Endothelial cell of umbilical vein (primary cell): ENCODE data around the gene CLIC5. TPM values are rescaled to one million over a fixed set of nuclear protein-coding genes. Genes with fewer than 3 reads are reported as not detected.

ENCODE experiments used
- BruUV-seq: library from RNA; stranded (reverse); fragments of 400-500 nt; replicated peaks from 2 replicates; lab custom pipeline; 2021; lab: Mats Ljungman, UMichigan
- CTCF ChIA-PET: fragments of 300-600, 350-600 bp; sonication (Branson Sonifier 250); formaldehyde crosslinking; loops from one replicate; lab custom pipeline; 2021; ENCODE audit warnings: antibody characterized with exemption, inconsistent platforms; lab: Charles Lee
- POLR2A ChIA-PET: fragments of 300-600, 350-600 bp; sonication (Branson Sonifier 250); formaldehyde crosslinking; loops from one replicate; lab custom pipeline; 2021; ENCODE audit warnings: antibody characterized with exemption, inconsistent platforms; lab: Charles Lee
- DNase-seq: peaks from one replicate; pipeline ENCODE4 v3.0.0-alpha.2; 2011; ENCODE audit warnings: low read depth, low spot score
- FAIRE-seq: peaks from 2 replicates; lab custom pipeline; 2011; peaks lifted over from hg19 to GRCh38; lab: Jason Lieb, UNC
- H2AFZ ChIP-seq: 2 replicates; pipeline ENCODE4 v1.6.0; 2012; ENCODE audit warnings: low read depth, low read length, control low read depth, inconsistent platforms
- H3K27ac ChIP-seq: 2 replicates; pipeline ENCODE4 v1.5.1; 2011; ENCODE audit warnings: low read depth, mild to moderate bottlenecking, control low read depth, low read length, moderate library complexity; ENCODE audit not compliant: insufficient read depth
- H3K27me3 ChIP-seq, 2 experiments: 2 replicates each; pipeline versions ENCODE4 v1.6.0 to v1.6.1; 2011; ENCODE audit warnings: low read length in 2 of 2, mixed read lengths in 1 of 2; ENCODE audit not compliant: control insufficient read depth in 2 of 2, insufficient read depth in 2 of 2
- H3K36me3 ChIP-seq, 2 experiments: 2 replicates in 1 of 2; 3 replicates in 1 of 2; pipeline ENCODE4 v1.5.1; 2011; ENCODE audit warnings: low read length in 2 of 2, mild to moderate bottlenecking in 1 of 2, moderate library complexity in 1 of 2; ENCODE audit not compliant: control insufficient read depth in 2 of 2, insufficient read depth in 2 of 2; ENCODE audit errors: extremely low read depth in 1 of 2
- H3K4me1 ChIP-seq: 3 replicates; pipeline ENCODE4 v1.5.1; 2011; ENCODE audit warnings: mild to moderate bottlenecking, low read length; ENCODE audit not compliant: control insufficient read depth, insufficient read depth; ENCODE audit errors: extremely low read depth
- H3K4me2 ChIP-seq: 2 replicates; pipeline ENCODE4 v1.6.1; 2011; ENCODE audit warnings: low read length, control low read depth, mixed read lengths; ENCODE audit not compliant: insufficient read depth
- H3K4me3 ChIP-seq, 3 experiments: fragments of 200-600 bp in 1 of 3; sonication (generic), shearing (Covaris generic) in 1 of 3; replicated peaks in 1 of 3; 2 replicates each; pipeline ENCODE4 v1.5.1; 2011 to 2016; ENCODE audit warnings: control low read depth in 3 of 3, low read length in 3 of 3, mild to moderate bottlenecking in 2 of 3, inconsistent platforms in 1 of 3, low read depth in 1 of 3, moderate library complexity in 1 of 3; ENCODE audit not compliant: insufficient read depth in 1 of 3
- H3K79me2 ChIP-seq: 2 replicates; pipeline ENCODE4 v1.6.0; 2012; ENCODE audit warnings: low read length, inconsistent platforms; ENCODE audit not compliant: control insufficient read depth, insufficient read depth
- H3K9ac ChIP-seq: replicated peaks from 2 replicates; pipeline ENCODE3; 2011; ENCODE audit warnings: low read length, control low read depth; ENCODE audit not compliant: insufficient read depth; ENCODE audit errors: extremely low read depth
- H3K9me1 ChIP-seq: replicated peaks from 3 replicates; pipeline ENCODE4 v1.6.0; 2011; ENCODE audit warnings: mild to moderate bottlenecking, low read length; ENCODE audit not compliant: control insufficient read depth, insufficient read depth; ENCODE audit errors: extremely low read depth
- H3K9me3 ChIP-seq: replicated peaks from 2 replicates; pipeline ENCODE4 v1.5.1; 2012; ENCODE audit warnings: low read length, inconsistent platforms; ENCODE audit not compliant: control insufficient read depth, insufficient read depth
- H4K20me1 ChIP-seq: replicated peaks from 2 replicates; pipeline ENCODE3; 2011; ENCODE audit warnings: mild to moderate bottlenecking, low read length; ENCODE audit not compliant: control insufficient read depth, insufficient read depth; ENCODE audit errors: extremely low read depth
- EZH2 ChIP-seq: IDR thresholded peaks from 2 replicates; pipeline ENCODE4 v1.6.1; 2012; ENCODE audit warnings: borderline replicate concordance, low read depth, mild to moderate bottlenecking, moderate library complexity, low read length, inconsistent platforms; ENCODE audit not compliant: severe bottlenecking
- FOS ChIP-seq: IDR thresholded peaks from 2 replicates; pipeline ENCODE4 v1.6.1; 2011; ENCODE audit warnings: mild to moderate bottlenecking, low read length, moderate library complexity, borderline replicate concordance; ENCODE audit not compliant: insufficient read depth
- GATA2 ChIP-seq: IDR thresholded peaks from 2 replicates; pipeline ENCODE4 v1.7.0; 2011; ENCODE audit warnings: low read depth, mild to moderate bottlenecking, moderate library complexity, mixed read lengths, low read length; ENCODE audit not compliant: insufficient read length, insufficient read depth
- JUN ChIP-seq: IDR thresholded peaks from 2 replicates; pipeline ENCODE4 v1.6.1; 2011; ENCODE audit warnings: borderline replicate concordance, low read depth; ENCODE audit not compliant: insufficient read length, insufficient read depth
- MYC ChIP-seq: IDR thresholded peaks from one replicate; pipeline ENCODE4 v1.6.1; 2011; ENCODE audit warnings: mild to moderate bottlenecking, low read depth, low read length
- POLR2A ChIP-seq: IDR thresholded peaks from 2 replicates; pipeline ENCODE4 v1.6.1; 2012; ENCODE audit warnings: low read depth, mild to moderate bottlenecking, control low read depth, low read length
- POLR2AphosphoS5 ChIP-seq: IDR thresholded peaks from 2 replicates; pipeline ENCODE4 v1.6.1; 2012; ENCODE audit warnings: low read depth, mild to moderate bottlenecking, control low read depth, low read length, moderate library complexity; ENCODE audit not compliant: insufficient read depth
- dilution Hi-C: fragments of 300-500 bp; cut with MboI; formaldehyde crosslinking; loops from one replicate; pipeline ENCODE4 v1.15.0; 2019; ENCODE audit warnings: low sequenced_read_pairs; ENCODE audit not compliant: extremely low pct_ligation_motif_present
- intact Hi-C: fragments of 100-400 bp; cut with micrococcal nuclease; formaldehyde crosslinking; loops from one replicate; pipeline ENCODE4 v1.10.0; 2022
- polyA plus RNA-seq, 4 experiments: library from polyadenylated mRNA; depleted of rRNA in 3 of 4; stranded (reverse) in 3 of 4; unstranded in 1 of 4; fragments of >200 nt; gene quantifications; 2 replicates each; pipeline versions ENCODE4 v1.2.1 to v1.2.3, GENCODE V29; 2011 to 2012; ENCODE audit warnings: missing spikeins in 1 of 4
- total RNA-seq: library from RNA; stranded (reverse); gene quantifications from 2 replicates; pipeline ENCODE4 v1.2.3, GENCODE V29; 2021
- TF ChIP-seq, protein P1 (sequence below): IDR thresholded peaks from 2 replicates; pipeline ENCODE4 v1.6.1; 2011; ENCODE audit not compliant: insufficient read depth, insufficient read length
- TF ChIP-seq, protein P2 (sequence below), 2 donors: IDR thresholded peaks; 1 replicate in 1 of 2; 2 replicates in 1 of 2; pipeline ENCODE4 v1.5.1; 2011; ENCODE audit warnings: low read length in 2 of 2, mild to moderate bottlenecking in 2 of 2, moderate library complexity in 2 of 2, control low read depth in 1 of 2, inconsistent platforms in 1 of 2, low read depth in 1 of 2; ENCODE audit not compliant: insufficient read depth in 1 of 2; ENCODE audit errors: extremely low read depth in 1 of 2

CLIC5 gene
- total and polyA plus RNA-seq, 2 donors (not counting 3 experiments of a cell fraction or from before 2014, with no cell fraction given), result 0.07 TPM; not detected in 1

DNA sequence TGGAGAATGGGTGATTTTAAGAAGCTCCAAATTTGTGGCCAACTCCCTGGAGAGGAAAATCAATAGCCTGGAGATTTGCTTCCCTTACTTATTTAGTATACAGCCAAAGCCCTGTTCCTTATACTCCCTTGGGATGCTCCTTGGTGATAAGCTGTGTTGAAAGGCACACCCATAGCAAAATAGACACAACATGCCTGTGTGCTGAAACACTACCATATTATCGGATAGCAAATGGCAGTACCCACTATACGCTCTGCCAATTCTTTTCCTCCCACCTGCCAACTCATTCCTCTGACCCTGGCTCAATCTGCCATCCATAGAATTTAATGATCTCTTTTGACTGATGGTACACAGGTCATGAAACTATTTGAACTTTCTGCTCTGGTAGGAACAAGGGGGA lies 98.2 kb downstream of the CLIC5 start:
- H3K27me3 ChIP-seq, result no peaks in the 10 kb centered on the region
- TF ChIP-seq FOS (no peak), GATA2 (no peak), POLR2A (no peak), POLR2AphosphoS5 (no peak), MYC (no peak), EZH2 (no peak), JUN (no peak)
- TF ChIP-seq, protein P1, sequence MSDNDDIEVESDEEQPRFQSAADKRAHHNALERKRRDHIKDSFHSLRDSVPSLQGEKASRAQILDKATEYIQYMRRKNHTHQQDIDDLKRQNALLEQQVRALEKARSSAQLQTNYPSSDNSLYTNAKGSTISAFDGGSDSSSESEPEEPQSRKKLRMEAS, result no peak
- TF ChIP-seq, protein P2, sequence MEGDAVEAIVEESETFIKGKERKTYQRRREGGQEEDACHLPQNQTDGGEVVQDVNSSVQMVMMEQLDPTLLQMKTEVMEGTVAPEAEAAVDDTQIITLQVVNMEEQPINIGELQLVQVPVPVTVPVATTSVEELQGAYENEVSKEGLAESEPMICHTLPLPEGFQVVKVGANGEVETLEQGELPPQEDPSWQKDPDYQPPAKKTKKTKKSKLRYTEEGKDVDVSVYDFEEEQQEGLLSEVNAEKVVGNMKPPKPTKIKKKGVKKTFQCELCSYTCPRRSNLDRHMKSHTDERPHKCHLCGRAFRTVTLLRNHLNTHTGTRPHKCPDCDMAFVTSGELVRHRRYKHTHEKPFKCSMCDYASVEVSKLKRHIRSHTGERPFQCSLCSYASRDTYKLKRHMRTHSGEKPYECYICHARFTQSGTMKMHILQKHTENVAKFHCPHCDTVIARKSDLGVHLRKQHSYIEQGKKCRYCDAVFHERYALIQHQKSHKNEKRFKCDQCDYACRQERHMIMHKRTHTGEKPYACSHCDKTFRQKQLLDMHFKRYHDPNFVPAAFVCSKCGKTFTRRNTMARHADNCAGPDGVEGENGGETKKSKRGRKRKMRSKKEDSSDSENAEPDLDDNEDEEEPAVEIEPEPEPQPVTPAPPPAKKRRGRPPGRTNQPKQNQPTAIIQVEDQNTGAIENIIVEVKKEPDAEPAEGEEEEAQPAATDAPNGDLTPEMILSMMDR (IDR thresholded peaks at IDR 0.05; ENCODE audit: extremely low read depth in 1 of 2, insufficient read depth in 1 of 2, low read depth in 1 of 2, low read length in 2 of 2), result no peak
- H3K9ac ChIP-seq, result no peak overlapping the region
- no peak overlapping the region for H2AFZ ChIP-seq
- FAIRE-seq, result no peak
- no peaks in the 10 kb centered on the region for H3K4me1 ChIP-seq
- dilution Hi-C loops, result no loop called here
- no peak for DNase-seq
- ChIA-PET CTCF (interaction anchor here (1.1 kb wide), 1 partner anchor 1262 kb away, joined by 3 read pairs; no protein-coding TSS in a partner anchor), POLR2A (no interaction called here)
- H3K36me3 ChIP-seq, result no peaks in the 10 kb centered on the region
- H3K79me2 ChIP-seq, result no peaks in the 10 kb centered on the region
- H3K9me3 ChIP-seq, result no peaks in the 10 kb centered on the region
- intact Hi-C loops, result no loop called here
- no peaks in the 10 kb centered on the region for H3K9me1 ChIP-seq
- no TSS peak for BruUV-seq
- no peak overlapping the region for H3K4me2 ChIP-seq
- H4K20me1 ChIP-seq, result no peaks in the 10 kb centered on the region
- H3K27ac ChIP-seq, result no peak overlapping the region
- H3K4me3 ChIP-seq, result no peak overlapping the region
